Sciatic nerve (tissue), 2 donors: Measurements from ENCODE around the gene AHNAK. TPM values are rescaled to one million over a fixed set of nuclear protein-coding genes. Genes with fewer than 3 reads are reported as not detected.
"Not testable (repeated sequence)": the region's sequence is repeated elsewhere in the genome, so short reads cannot be mapped to it uniquely, and the experiment has no call there.

Experiments
- ATAC-seq: fragments of 200-7000 bp; cut with Tn5 transposase; one replicate; pipeline ENCODE4 v1.9.1; 2020; ENCODE audit warnings: mild to moderate bottlenecking, moderate library complexity
- DNase-seq: peaks from one replicate; pipeline ENCODE4 v3.0.0-alpha.2; 2020; ENCODE audit warnings: low spot score
- intact Hi-C: fragments of 100-400 bp; cut with DNase I; formaldehyde crosslinking; loops from one replicate; pipeline ENCODE4 v1.14.2; 2022
- total RNA-seq: library from RNA; stranded (reverse); fragmentation: NEBNext Ultra II Directional; extraction: Animal tissue kit (Norgen Biotek cat#: 25700); gene quantifications from one replicate; pipeline ENCODE4 v1.2.1, GENCODE V29; 2021
- donor health status: DM: no; HTN: no; CAD: no.
- donor health status: DM: no; HTN: no; CAD: no.

AHNAK gene
- total RNA-seq, 1 donor from 2014 or later = 2,773 TPM

GRCh38 chr11:62456630-62457029 lies 90.0 kb downstream of the AHNAK start:
- intact Hi-C loops = no loop called here
- ATAC-seq (no peak), DNase-seq (no peak)

- intact Hi-C loops = no loop called here
- DNase-seq = no peak
- ATAC-seq = no peak
Measured at GRCh38 chr11:62452839-62453468, 93.7 kb downstream of the AHNAK start.

GRCh38 chr11:62452261-62452660 lies 94.3 kb downstream of the AHNAK start:
- no peak for DNase-seq
- intact Hi-C loops = no loop called here
- ATAC-seq = no peak

GRCh38 chr11:62451241-62451621 lies 95.4 kb downstream of the AHNAK start:
- DNase-seq = no peak

GRCh38 chr11:62450543-62451240 lies 95.9 kb downstream of the AHNAK start:
- ATAC-seq (no peak), DNase-seq (no peak)
- intact Hi-C loops = no loop called here

More at GRCh38 chr11:62451241-62451621, 95.4 kb downstream of the AHNAK start:
- intact Hi-C loops = no loop called here
- no peak for ATAC-seq

GRCh38 chr11:62449912-62450311 lies 96.7 kb downstream of the AHNAK start:
- DNase-seq, intact Hi-C loops, ATAC-seq: not testable (repeated sequence)

GRCh38 chr11:62449451-62449851 lies 97.2 kb downstream of the AHNAK start:
- intact Hi-C loops = no loop called here
- no peak for DNase-seq
- no peak for ATAC-seq

- peak; percentile 6 for ATAC-seq
- intact Hi-C loops = no loop called here
- DNase-seq = no peak
Measured at GRCh38 chr11:62446091-62446490, 100.5 kb downstream of the AHNAK start.

GRCh38 chr11:62445314-62445740 lies 101.3 kb downstream of the AHNAK start:
- no peak for DNase-seq
- intact Hi-C loops = no loop called here
- ATAC-seq = peak; percentile 53

- peak; percentile 29 for ATAC-seq
- intact Hi-C loops = no loop called here
- no peak for DNase-seq
Measured at GRCh38 chr11:62444835-62445234, 101.8 kb downstream of the AHNAK start.

- ATAC-seq (peak; percentile 68), DNase-seq (peak; percentile 81)
- intact Hi-C loops = no loop called here
Measured at GRCh38 chr11:62444236-62444833, 102.3 kb downstream of the AHNAK start.

GRCh38 chr11:62443390-62444235 lies 103.0 kb downstream of the AHNAK start:
- intact Hi-C loops = no loop called here
- ATAC-seq = peak; percentile 75
- no peak for DNase-seq

GRCh38 chr11:62439785-62440602 lies 106.6 kb downstream of the AHNAK start:
- ATAC-seq (peak; percentile 59), DNase-seq (peak; percentile 75)
- intact Hi-C loops = no loop called here

GRCh38 chr11:62438641-62439040 lies 108.0 kb downstream of the AHNAK start:
- intact Hi-C loops = no loop called here
- ATAC-seq = no peak
- no peak for DNase-seq

- ATAC-seq (no peak), DNase-seq (no peak)
- intact Hi-C loops = no loop called here
Measured at GRCh38 chr11:62437616-62438015, 109.0 kb downstream of the AHNAK start.

- intact Hi-C loops = no loop called here
- peak; percentile 5 for ATAC-seq
- DNase-seq = no peak
Measured at GRCh38 chr11:62435846-62436660, 110.6 kb downstream of the AHNAK start.

GRCh38 chr11:62433904-62434276 lies 112.7 kb downstream of the AHNAK start:
- ATAC-seq (peak; percentile 82), DNase-seq (no peak)
- intact Hi-C loops = no loop called here
